Measurements from ENCODE around the gene GHRL.
A peak's percentile ranks its signal among the peaks of the same experiment; 100 is the strongest.
"Not testable (repeated sequence)": the region's sequence is repeated elsewhere in the genome, so short reads cannot be mapped to it uniquely, and the experiment has no call there.

Gene GHRL

GRCh38 chr3:10272476-10272875 lies 20.3 kb downstream of the GHRL start:
- DNase-seq, result not testable (repeated sequence)

GRCh38 chr3:10269443-10269842 lies 23.3 kb downstream of the GHRL start:
- DNase-seq, result no peak

GRCh38 chr3:10268930-10269329 lies 23.8 kb downstream of the GHRL start:
- no peak for DNase-seq

GRCh38 chr3:10268116-10268515 lies 24.6 kb downstream of the GHRL start:
- DNase-seq, result no peak

- DNase-seq, result not testable (repeated sequence)
Observed at GRCh38 chr3:10266936-10267335, 25.8 kb downstream of the GHRL start.

GRCh38 chr3:10265833-10266232 lies 26.9 kb downstream of the GHRL start:
- DNase-seq, result no peak

GRCh38 chr3:10263646-10264363 lies 28.9 kb downstream of the GHRL start:
- DNase-seq, result peak; percentile 51

- DNase-seq, result no peak
Observed at GRCh38 chr3:10262027-10262426, 30.7 kb downstream of the GHRL start.

GRCh38 chr3:10260211-10260701 lies 32.5 kb downstream of the GHRL start:
- DNase-seq, result no peak

GRCh38 chr3:10259798-10260197 lies 32.9 kb downstream of the GHRL start:
- DNase-seq, result no peak

GRCh38 chr3:10259036-10259435 lies 33.7 kb downstream of the GHRL start:
- DNase-seq, result no peak

- no peak for DNase-seq
Observed at GRCh38 chr3:10255835-10256234, 36.9 kb downstream of the GHRL start.

GRCh38 chr3:10253731-10254130 lies 39.0 kb downstream of the GHRL start:
- DNase-seq, result no peak

- DNase-seq, result no peak
Observed at GRCh38 chr3:10251006-10251405, 41.7 kb downstream of the GHRL start.

- DNase-seq, result no peak
Observed at GRCh38 chr3:10249833-10250232, 42.9 kb downstream of the GHRL start.

- peak; percentile 26 for DNase-seq
Observed at GRCh38 chr3:10248984-10249748, 43.6 kb downstream of the GHRL start.

- DNase-seq, result peak; percentile 87
Observed at GRCh38 chr3:10248184-10248983, 44.4 kb downstream of the GHRL start, which contains the start of gene TATDN2. Gene TATDN2 (plus strand): TSS chr3:10248459. CDS start chr3:10249201, 742 bp downstream.

GRCh38 chr3:10247679-10248183 lies 45.0 kb downstream of the GHRL start:
- DNase-seq, result no peak

GRCh38 chr3:10245081-10245712 lies 47.5 kb downstream of the GHRL start:
- DNase-seq, result no peak

- DNase-seq, result no peak
Observed at GRCh38 chr3:10244009-10244408, 48.7 kb downstream of the GHRL start.

GRCh38 chr3:10242182-10243065 lies 50.3 kb downstream of the GHRL start:
- DNase-seq, result peak; percentile 69
